ENCODE measurements around the gene SEMA6A. TPM values are rescaled to one million over a fixed set of nuclear protein-coding genes. Genes with fewer than 3 reads are reported as not detected.
A peak's percentile ranks its signal among the peaks of the same experiment; 100 is the strongest.

Gene SEMA6A
- total and polyA plus RNA-seq, 2 of the 13 experiments (the other 11 are each of a cell fraction or from before 2014, with no cell fraction given) = 5.1 to 6.5 TPM

- TF ChIP-seq KDM6A (CRISPR knock-in tag; IDR thresholded peaks at IDR 0.05; ENCODE audit: low read depth) (0 out of 2 replicates have a peak, but pooled peaks have one; percentile 42), HMG20A (CRISPR knock-in tag; IDR thresholded peaks at IDR 0.05; ENCODE audit: borderline replicate concordance) (peak; percentile 75), ELF3 (CRISPR knock-in tag; IDR thresholded peaks at IDR 0.05) (peak; percentile 66), ARID3A (IDR thresholded peaks at IDR 0.05; ENCODE audit: low read depth, low read length) (0 out of 2 replicates have a peak, but pooled peaks have one; percentile 43), SOX6 (IDR thresholded peaks at IDR 0.05) (no peak), SOX6 (CRISPR knock-in tag; IDR thresholded peaks at IDR 0.05) (peak; percentile 84), ARNT (IDR thresholded peaks at IDR 0.05) (no peak), RFX5 (IDR thresholded peaks at IDR 0.05; ENCODE audit: low read depth, low read length) (peak; percentile 65; the same call in 1 of the 2 replicates), DPF2 (CRISPR knock-in tag; IDR thresholded peaks at IDR 0.05; ENCODE audit: borderline replicate concordance, low read depth) (0 out of 2 replicates have a peak, but pooled peaks have one; percentile 42), ZBTB37 (CRISPR knock-in tag; IDR thresholded peaks at IDR 0.05) (peak; percentile 72), HINFP (CRISPR knock-in tag; IDR thresholded peaks at IDR 0.05; ENCODE audit: low read depth) (no peak), TBL1XR1 (IDR thresholded peaks at IDR 0.05; ENCODE audit: borderline replicate concordance, low read length, partially characterized antibody) (no peak), CEBPB (IDR thresholded peaks at IDR 0.05; ENCODE audit: borderline replicate concordance, low read depth, low read length) (peak; percentile 49; the same call in 1 of the 2 replicates), ZEB1 (IDR thresholded peaks at IDR 0.05; ENCODE audit: insufficient replicate concordance, low read depth) (no peak), ZNF644 (CRISPR knock-in tag; IDR thresholded peaks at IDR 0.05; ENCODE audit: low read depth) (peak; percentile 77), THAP11 (CRISPR knock-in tag; IDR thresholded peaks at IDR 0.05) (peak; percentile 56), DBP (CRISPR knock-in tag; IDR thresholded peaks at IDR 0.05; ENCODE audit: not compliant biosample characterization) (no peak), GATAD2A (CRISPR knock-in tag; IDR thresholded peaks at IDR 0.05) (peak; percentile 90), ZBTB34 (CRISPR knock-in tag; IDR thresholded peaks at IDR 0.05) (0 out of 2 replicates have a peak, but pooled peaks have one; percentile 29), FOXP4 (CRISPR knock-in tag; IDR thresholded peaks at IDR 0.05) (peak; percentile 92), NR2F6 (IDR thresholded peaks at IDR 0.05) (0 out of 2 replicates have a peak, but pooled peaks have one; percentile 19), NR2F6 (CRISPR knock-in tag; IDR thresholded peaks at IDR 0.05) (peak; percentile 57)
Observed at GRCh38 chr5:116536316-116537083, 38.1 kb downstream of the SEMA6A start (continued).

Data from HepG2 (cell line).